GM19395 (cell line): ENCODE measurements around the gene WSB2.
"Not testable (repeated sequence)": the region's sequence is repeated elsewhere in the genome, so short reads cannot be mapped to it uniquely, and the experiment has no call there.

Experiments
- ATAC-seq: cut with Tn5 transposase; IDR thresholded peaks from one replicate; pipeline ENCODE4 v1.9.1; 2021; ENCODE audit warnings: mild to moderate bottlenecking, moderate library complexity; ENCODE audit not compliant: unreplicated experiment

The WSB2 gene

GRCh38 chr12:118061011-118061872 lies at the start of gene WSB2:
WSB2 (minus strand) TSS chr12:118061179; CDS start chr12:118061048, 131 bp downstream.
- ATAC-seq, result no peak

GRCh38 chr12:118109088-118109487 lies 48.1 kb upstream of the WSB2 start:
- no peak for ATAC-seq

GRCh38 chr12:118107694-118108093 lies 46.7 kb upstream of the WSB2 start:
- ATAC-seq, result no peak

- ATAC-seq, result no peak
Observed at GRCh38 chr12:118107011-118107410, 46.0 kb upstream of the WSB2 start.

GRCh38 chr12:118103601-118104382 lies 42.8 kb upstream of the WSB2 start, which contains the start of gene VSIG10:
VSIG10 (minus strand) TSS chr12:118104011; CDS start chr12:118103671, 340 bp downstream.
- no peak for ATAC-seq

GRCh38 chr12:118103201-118103600 lies 42.2 kb upstream of the WSB2 start:
- ATAC-seq, result no peak

GRCh38 chr12:118102609-118103008 lies 41.6 kb upstream of the WSB2 start:
- ATAC-seq, result no peak

GRCh38 chr12:118102070-118102469 lies 41.1 kb upstream of the WSB2 start:
- ATAC-seq, result no peak

GRCh38 chr12:118101051-118101450 lies 40.1 kb upstream of the WSB2 start:
- ATAC-seq, result no peak

- no peak for ATAC-seq
Observed at GRCh38 chr12:118098911-118099671, 38.1 kb upstream of the WSB2 start.

- no peak for ATAC-seq
Observed at GRCh38 chr12:118098401-118098800, 37.4 kb upstream of the WSB2 start.

- ATAC-seq, result no peak
Observed at GRCh38 chr12:118094039-118094438, 33.1 kb upstream of the WSB2 start.

GRCh38 chr12:118089782-118090181 lies 28.8 kb upstream of the WSB2 start:
- ATAC-seq, result no peak

GRCh38 chr12:118082161-118082560 lies 21.2 kb upstream of the WSB2 start:
- ATAC-seq, result no peak

- ATAC-seq, result not testable (repeated sequence)
Observed at GRCh38 chr12:118081521-118081920, 20.5 kb upstream of the WSB2 start.

- no peak for ATAC-seq
Observed at GRCh38 chr12:118073768-118074167, 12.8 kb upstream of the WSB2 start.

- ATAC-seq, result no peak
Observed at GRCh38 chr12:118070650-118071049, 9.7 kb upstream of the WSB2 start.

- no peak for ATAC-seq
Observed at GRCh38 chr12:118068445-118068844, 7.5 kb upstream of the WSB2 start.

GRCh38 chr12:118065380-118065779 lies 4.4 kb upstream of the WSB2 start:
- no peak for ATAC-seq

- ATAC-seq, result no peak
Observed at GRCh38 chr12:118064608-118065007, 3.6 kb upstream of the WSB2 start.
